BJ (cell line): Measurements from ENCODE around the gene IFITM2. TPM values are rescaled to one million over a fixed set of nuclear protein-coding genes. Genes with fewer than 3 reads are reported as not detected.

Experiments used
- CTCF ChIA-PET: fragments of 350-600 bp; formaldehyde crosslinking; extraction: SDS; loops from one replicate; lab custom pipeline; 2021; ENCODE audit warnings: antibody characterized with exemption, inconsistent platforms; lab: Yijun Ruan, JAX
- POLR2A ChIA-PET: fragments of 300-600 bp; sonication (Branson Sonifier 250); formaldehyde crosslinking; extraction: SDS; loops from one replicate; lab custom pipeline; 2021; ENCODE audit warnings: antibody characterized with exemption; lab: Charles Lee
- DNase-seq: peaks from one replicate; pipeline ENCODE4 v3.0.0-alpha.2; 2011; ENCODE audit warnings: low read depth
- H3K27me3 ChIP-seq: 2 replicates; pipeline ENCODE4 v1.6.0; 2011; ENCODE audit warnings: low read length; ENCODE audit not compliant: control insufficient read depth, insufficient read depth
- H3K36me3 ChIP-seq: 2 replicates; pipeline ENCODE4 v1.5.1; 2011; ENCODE audit warnings: low read length; ENCODE audit not compliant: control insufficient read depth, insufficient read depth
- H3K4me3 ChIP-seq: 2 replicates; pipeline ENCODE4 v1.5.1; 2011; ENCODE audit warnings: low read depth, mild to moderate bottlenecking, control low read depth, low read length
- polyA plus RNA-seq: library from polyadenylated mRNA; depleted of rRNA; stranded (reverse); fragments of >200 nt; gene quantifications from 2 replicates; pipeline ENCODE4 v1.2.3, GENCODE V29; 2011
- TF ChIP-seq, protein P1 (sequence below): IDR thresholded peaks from 2 replicates; pipeline ENCODE4 v1.5.1; 2011; ENCODE audit warnings: low read depth, mild to moderate bottlenecking, control low read depth, inconsistent platforms, low read length, moderate library complexity; ENCODE audit not compliant: insufficient read depth

Gene IFITM2
- polyA plus RNA-seq, 1 experiment, result 813 TPM

DNA sequence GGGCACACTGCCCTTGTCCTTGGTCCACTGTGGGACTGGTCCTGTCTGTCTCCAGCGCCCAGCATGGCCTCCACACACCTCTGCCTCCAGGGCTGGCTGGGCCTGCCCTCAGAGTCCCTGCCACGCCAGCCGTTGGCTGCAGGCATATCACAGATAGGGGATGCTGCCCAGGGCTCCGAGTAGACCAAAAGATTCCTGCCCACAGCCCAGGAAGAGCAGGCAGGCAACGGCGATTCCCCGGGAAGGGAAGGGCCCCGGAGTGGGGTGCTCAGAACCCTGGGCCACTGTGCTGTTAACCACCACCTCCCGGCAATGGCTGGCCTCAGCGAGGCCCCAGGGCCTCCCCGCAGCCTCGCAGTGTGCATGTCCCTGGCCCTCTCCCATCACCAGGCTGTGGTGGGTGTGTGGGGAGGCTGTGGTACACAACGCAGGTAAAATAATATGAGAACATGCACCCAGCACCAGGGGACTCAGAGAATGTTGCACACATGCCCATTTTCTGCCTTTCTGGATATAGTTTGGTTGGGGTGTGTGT is 10.5 kb upstream of the IFITM2 start:
- no peak for DNase-seq
- ChIA-PET CTCF (no interaction called here), POLR2A (interaction anchor here (0.5 kb wide), 1 partner anchor 114 kb away, joined by 4 read pairs; no protein-coding TSS in a partner anchor)
- TF ChIP-seq, protein P1, sequence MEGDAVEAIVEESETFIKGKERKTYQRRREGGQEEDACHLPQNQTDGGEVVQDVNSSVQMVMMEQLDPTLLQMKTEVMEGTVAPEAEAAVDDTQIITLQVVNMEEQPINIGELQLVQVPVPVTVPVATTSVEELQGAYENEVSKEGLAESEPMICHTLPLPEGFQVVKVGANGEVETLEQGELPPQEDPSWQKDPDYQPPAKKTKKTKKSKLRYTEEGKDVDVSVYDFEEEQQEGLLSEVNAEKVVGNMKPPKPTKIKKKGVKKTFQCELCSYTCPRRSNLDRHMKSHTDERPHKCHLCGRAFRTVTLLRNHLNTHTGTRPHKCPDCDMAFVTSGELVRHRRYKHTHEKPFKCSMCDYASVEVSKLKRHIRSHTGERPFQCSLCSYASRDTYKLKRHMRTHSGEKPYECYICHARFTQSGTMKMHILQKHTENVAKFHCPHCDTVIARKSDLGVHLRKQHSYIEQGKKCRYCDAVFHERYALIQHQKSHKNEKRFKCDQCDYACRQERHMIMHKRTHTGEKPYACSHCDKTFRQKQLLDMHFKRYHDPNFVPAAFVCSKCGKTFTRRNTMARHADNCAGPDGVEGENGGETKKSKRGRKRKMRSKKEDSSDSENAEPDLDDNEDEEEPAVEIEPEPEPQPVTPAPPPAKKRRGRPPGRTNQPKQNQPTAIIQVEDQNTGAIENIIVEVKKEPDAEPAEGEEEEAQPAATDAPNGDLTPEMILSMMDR, result no peak
- Histone ChIP-seq H3K4me3 (no peak overlapping the region), H3K27me3 (peaks cover 6% of the 10 kb centered on the region), H3K36me3 (peaks cover 5% of the 10 kb centered on the region)

DNA sequence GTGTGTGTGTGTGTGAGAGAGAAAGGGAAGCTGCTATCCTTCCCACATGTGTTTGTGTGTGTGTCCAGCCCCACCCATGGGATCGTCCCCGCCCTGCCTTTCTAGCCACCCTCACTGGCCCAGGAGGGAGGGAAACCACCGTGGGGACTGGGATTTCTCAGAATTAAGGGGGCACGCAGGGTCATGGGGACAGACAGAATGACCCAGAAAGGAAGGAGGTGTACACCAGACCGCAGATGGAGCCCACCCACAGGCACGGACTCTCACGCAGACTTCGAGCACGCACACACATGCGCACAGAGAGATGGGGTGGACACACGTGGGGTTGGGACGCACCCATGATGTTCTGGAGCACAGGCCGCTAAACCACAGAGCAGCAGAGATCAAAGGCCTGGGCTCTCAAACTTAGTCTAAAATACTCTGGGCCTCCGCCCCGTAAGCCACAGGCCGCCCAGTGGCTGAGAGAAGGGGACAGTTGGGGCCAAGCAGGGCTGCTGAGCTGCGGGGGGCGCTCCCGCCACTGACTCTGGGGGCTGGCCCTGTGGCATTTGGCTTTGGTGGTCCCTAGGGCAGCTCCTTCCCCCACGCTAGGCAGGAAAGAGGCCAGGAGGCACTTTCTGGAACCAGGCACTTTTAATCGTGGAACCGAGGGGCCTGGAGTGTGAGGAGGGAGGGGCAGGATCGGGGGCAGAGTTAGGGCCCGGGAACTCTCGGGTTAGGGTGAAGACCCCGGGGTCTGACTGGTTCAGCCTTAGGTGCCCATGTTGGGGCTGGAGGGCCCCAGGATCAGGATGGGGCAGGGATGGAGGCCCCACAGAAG is 9.8 kb upstream of the IFITM2 start:
- TF ChIP-seq, protein P1, result no peak
- peaks cover 6% of the 10 kb centered on the region for H3K27me3 ChIP-seq
- no peak overlapping the region for H3K4me3 ChIP-seq
- CTCF ChIA-PET, result no interaction called here
- H3K36me3 ChIP-seq, result peaks cover 5% of the 10 kb centered on the region
- DNase-seq, result no peak
- POLR2A ChIA-PET, result interaction anchor here (0.5 kb wide), 1 partner anchor 113 kb away, joined by 4 read pairs; no protein-coding TSS in a partner anchor

DNA sequence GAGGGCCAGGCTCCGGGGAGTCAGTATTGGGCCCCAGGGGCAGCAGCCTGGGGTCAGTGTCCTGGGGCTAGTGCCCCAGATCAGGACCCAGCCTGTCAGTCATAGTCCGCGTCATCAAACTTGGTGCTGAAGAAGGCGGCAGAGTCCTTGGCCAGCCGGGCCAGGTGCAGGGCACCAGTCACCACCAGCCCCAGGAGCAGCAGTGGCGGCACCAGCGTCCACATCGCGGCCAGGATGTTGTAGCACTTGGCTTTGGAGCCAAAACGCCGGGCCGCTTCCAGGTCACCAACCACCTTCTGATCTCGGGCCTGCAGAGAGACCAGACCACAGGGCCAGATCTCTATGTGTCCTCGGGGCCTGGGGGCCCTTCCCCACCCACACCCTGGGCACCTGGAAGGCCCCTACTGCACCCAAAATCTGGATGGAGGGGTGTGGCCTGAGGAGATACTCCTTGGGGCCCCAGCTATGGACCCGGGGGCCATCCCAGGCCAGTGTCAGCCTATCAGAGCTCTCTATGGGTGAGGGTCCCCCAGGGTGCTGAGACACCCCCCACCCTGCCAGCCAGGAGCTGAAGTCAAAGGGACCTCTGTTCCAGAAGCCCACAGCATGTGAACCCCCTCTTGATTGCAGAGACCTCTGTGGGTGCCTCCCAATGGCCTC is 9.1 kb upstream of the IFITM2 start:
- Histone ChIP-seq H3K4me3 (no peak overlapping the region), H3K27me3 (peaks cover 6% of the 10 kb centered on the region), H3K36me3 (peaks cover 4% of the 10 kb centered on the region)
- ChIA-PET POLR2A (no interaction called here), CTCF (interaction anchor here (1.3 kb wide), 1 partner anchor 73 kb away, joined by 3 read pairs; no protein-coding TSS in a partner anchor)
- no peak for DNase-seq
- TF ChIP-seq, protein P1, result no peak

DNA sequence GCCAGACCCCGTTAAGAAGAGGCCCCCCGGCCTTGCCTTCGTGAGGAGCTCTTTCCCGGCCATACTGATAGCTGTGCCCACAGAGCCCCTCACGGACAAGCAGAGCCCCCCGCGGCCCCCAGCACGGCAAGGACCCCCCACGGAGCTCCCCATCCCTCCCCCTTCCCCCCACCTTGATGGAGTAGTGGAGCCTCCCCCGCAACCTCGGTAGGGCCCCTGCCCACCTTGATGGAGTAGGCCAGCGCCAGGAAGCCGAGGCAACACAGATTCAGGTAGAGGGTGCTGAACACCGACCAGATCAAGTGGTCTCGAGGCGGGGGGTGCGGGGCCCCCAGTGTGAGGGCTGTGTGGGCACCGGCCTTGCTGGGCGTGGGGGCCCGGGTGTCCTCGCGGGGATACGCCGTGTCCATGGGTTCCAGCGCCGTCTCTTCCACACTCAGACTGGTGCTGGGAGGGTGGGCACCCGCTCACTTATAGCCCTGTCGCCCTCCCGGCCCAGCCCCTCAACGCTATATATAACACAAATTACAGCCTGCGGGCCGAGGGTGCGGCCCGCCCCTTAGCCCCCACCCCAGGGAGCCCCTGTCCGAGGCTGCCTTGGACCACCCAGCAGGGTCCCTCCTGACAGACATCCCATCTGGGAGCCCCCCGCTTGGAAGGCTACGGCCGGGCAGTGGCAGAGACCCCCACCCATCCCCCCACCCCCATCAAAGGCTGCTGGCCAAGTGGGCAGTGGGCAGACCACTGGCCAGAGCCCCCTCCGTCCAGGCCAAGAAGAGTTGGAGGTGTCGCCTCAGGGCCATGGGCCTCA is 8.3 kb upstream of the IFITM2 start, which contains the start of gene IFITM5:
IFITM5 (minus strand) TSS at position 446 of the 811 bp plus-strand sequence; CDS start at position 410, 36 bp downstream.
- TF ChIP-seq, protein P1, result no peak
- no peak for DNase-seq
- CTCF ChIA-PET, result interaction anchor here (0.8 to 1.3 kb wide), 2 partner anchors 72 to 256 kb away, joined by 3 read pairs; no protein-coding TSS in a partner anchor
- Histone ChIP-seq H3K27me3 (peaks cover 6% of the 10 kb centered on the region), H3K4me3 (no peak within 1 kb of the TSS), H3K36me3 (peaks cover 2% of the 10 kb centered on the region; the same call in 1 of the 2 replicates)
- POLR2A ChIA-PET, result no interaction called here
